Activated CD4-positive, CD25-positive, alpha-beta regulatory T cell treated with anti-CD3 and anti-CD28 coated beads, Interleukin-2, amount 50 U/mL, for 72 hours (primary cell): ENCODE data around the gene DMAP1.

ENCODE experiments used
- DNase-seq: peaks from one replicate; pipeline ENCODE4 v3.0.0; 2021

The DMAP1 gene

DNA sequence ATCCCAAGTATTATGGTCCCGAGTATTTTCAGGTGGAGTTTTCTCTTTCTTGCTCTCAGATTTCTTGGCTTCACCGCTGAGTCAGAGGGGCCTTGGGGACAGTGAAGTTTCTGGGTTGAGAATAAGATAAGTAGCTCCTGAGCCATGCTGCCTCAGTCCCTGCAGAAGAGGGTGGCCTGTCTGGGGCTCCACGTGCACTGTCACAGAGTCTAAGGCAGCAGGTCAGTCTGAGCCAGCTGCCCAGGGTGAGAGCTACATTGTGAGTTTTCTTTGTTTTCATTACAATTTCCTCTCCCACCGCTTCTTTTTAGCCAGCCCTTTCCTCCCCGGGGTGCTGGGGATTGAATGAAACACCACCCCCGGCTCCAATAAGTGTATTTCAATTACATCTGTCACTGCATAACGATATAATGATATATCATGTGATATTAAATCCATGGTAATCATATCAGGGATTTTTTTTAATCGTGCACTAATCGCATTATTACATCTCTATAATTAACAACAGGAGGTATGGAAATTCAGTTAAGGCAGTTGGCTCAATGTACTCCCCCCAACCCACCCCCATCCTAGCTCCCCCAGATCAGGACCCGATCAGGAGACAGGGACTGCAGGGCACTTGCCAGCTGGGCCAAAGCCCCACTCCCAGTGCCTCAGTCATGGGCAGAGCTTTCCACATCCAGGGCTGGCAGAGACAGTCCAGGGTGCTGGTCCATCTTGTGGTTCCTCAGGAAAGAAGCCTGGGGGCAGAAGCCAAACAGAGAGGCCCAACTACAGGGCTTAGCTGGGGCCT, 43.7 kb downstream of the DMAP1 start:
- DNase-seq = no peak

DNA sequence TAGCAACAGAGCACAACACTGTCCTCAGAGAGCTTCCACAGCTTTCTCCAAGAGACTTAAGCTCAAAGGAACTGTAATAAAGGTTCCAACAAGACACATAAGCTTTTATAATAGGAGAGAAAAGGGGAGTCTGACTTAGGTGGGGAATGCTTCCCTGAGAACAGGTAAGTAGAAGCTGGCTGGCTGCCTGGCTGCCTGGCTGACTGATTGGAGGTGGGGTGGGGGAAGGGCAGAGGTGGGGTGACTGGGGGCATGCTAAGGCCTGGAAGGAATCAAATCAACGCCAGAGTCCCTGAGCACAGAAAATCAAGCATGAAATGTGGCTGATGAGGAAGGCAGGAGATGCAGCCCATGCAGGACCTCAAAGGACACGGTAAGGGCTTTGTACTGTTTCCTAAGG, 45.8 kb downstream of the DMAP1 start:
- DNase-seq = no peak

DNA sequence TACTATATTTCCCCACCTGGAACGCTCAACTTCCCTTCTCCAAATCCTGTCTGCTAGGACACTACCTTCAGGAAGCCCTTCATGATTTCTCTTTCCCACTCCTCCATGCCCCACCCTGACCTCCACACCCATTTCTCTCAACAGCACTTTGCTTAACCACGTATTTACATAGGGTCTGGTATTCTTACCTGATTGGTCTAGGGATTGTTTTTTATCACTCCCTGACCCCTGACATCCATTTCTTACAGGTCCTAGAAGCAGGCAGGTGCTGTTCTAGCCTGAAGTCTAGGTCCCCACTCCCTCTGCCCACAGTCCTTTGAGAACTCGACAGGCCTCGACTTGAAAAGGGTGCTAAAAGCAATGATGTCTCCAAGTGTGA, 47.5 kb downstream of the DMAP1 start:
- DNase-seq = no peak

DNA sequence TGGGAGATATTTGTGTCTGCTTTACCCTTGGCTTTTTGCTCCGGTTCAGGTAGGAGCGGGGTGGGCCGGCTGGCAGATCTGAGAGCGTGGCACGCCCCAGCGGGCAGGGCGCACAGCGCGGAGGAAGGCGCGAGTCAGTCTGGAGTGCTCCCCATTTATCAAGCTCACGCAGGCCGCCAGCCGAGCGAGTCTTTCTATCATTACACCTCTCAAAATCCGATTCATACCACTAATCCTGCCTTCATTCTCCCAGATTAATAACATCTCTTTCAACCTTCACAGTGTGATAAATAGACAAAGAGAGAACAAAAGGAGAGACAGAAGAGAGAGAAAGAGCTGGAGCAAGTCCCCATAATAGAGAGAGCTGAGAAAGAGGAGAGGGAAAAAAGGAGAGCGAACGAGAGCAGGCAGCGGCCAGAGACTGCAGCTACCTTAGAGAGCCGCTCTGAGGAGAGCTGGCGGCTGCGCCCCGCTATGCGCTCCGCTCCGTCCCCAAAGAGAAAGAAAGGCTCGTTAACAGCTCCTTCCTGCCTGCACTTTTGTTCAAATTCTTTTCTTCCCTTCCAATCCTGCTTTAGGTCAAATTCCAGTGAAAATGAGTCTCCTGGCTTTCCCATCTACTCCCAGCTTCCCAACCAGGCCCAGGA, 48.0 kb downstream of the DMAP1 start:
- DNase-seq = no peak

DNA sequence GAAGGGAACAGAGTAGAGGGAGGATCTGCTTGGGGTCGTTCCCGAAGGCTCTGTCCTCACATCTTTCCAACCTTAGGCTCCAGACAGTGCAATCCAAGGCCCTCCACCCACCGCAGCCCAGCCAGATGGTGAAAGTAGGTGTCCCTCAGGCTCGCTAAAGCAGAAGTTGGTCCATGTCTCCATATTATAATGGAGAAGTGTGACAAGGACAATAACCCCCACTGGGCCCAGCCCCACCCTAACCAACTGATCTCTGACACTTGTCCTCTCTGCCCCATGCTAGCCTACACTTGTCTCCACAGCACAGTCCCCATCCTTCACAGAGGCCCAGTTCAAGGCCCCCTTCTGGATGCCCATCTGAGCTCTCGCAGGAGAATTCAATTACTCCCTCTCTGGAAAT, 48.7 kb downstream of the DMAP1 start:
- no peak for DNase-seq

DNA sequence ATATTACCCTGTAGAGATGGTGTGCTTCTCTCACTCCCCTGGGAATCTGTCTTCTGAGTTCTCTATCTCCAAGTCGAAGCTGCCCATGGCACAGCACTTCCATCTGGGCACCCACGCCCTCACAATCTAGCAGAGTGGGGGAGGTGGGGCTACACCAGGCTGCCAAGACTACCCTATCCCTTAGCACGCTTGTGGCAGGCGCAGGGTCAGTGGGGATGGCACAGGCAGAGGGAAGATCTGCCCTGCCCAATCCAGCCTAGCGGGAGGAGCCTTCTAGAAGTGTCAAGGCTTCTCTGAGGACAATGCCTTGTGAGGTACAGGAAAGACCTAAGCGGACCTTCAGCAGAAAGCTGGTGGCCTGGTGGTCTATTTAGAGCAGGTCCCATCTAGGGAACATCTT, 49.1 kb downstream of the DMAP1 start:
- no peak for DNase-seq

DNA sequence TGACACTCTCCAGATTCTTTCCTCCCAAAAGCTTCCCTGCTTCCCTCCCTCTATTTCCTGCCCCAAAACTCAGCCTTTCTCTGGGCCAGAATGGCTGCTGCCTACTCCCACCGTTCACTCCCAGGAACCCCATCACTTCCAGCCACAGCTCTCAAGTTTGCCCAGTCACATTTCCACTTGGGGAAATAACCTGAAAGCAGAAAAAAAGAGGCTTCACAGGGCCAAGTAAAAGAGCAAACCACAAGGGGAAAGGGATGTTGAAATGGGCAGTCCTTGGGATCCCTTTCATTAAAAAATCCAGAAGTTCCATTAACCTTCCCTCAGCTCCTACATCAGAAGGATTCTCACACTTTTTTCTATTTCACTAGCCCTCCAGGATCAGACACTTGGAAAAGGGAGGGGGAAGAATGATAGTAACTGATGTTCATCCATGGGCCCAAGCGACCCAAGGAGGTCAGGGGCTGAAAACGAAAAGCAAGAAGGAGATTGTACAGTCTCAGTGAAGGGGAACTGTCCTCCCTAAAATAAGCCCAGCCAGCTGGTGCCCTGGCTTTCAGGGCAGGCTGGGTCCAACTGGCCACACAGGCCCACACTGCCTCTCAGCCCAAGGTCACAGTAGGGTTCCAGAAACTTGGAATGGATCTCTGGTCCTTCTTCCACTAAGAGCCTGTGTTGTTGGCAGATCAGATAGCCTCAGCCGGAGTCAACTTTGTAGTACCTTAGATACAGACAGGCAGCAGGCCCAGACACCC, 49.7 kb downstream of the DMAP1 start:
- no peak for DNase-seq

DNA sequence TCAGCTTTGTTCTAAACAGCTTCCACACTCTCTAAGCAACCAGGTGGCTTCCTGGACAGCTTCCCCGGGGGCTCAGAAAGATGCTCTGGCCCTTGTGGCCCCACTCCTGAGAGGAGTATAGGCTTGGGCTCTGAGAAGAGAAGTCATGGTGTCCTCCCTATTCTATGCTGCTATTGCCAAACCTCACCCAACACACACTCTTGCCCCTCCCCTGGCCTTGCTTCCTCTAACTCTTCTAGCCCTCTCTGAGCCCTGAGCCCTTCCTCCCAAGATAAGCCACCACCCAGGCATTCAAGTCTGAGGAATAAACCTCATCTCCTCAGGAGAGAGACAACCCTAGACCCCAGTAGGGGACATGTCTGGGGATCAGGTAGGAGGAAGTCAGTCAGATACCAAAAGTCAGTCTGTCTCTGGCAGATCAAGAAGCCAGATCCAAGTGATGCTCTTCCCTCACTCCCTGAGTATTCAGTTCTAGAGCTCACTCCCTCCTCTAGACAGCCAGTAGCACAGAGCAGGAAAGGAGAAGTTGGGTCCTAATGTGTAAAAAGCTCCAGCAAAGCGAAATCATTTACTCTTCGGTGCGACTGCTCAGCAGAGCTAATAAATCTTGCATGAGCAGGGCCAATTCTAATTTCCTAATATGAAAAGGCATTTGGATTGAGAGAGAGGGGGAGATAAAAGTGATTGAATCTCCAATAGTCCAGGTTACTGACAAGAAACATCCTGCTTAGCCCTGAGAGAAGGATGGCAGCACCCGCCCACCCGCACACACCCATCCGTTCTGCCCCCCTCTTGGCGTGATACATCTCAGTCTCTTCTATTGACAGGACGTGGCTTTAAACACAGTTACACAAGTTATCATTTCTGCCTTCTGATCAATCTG, 50.5 kb downstream of the DMAP1 start:
- no peak for DNase-seq

DNA sequence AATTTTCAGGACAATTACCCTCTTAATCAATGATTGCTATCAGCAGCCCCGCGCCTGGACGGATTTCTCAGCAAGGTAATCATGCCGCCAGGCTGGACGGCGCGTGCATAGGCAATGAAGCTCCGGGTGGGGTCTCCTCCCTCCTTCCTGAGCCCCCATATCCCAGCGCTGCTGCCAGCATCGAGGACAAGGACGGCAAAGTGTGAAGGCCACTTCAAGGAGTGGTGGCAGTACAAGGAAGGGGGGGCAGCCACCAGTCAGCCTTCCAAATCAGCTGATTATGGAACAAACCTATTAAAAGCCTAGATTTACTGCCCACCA, 51.1 kb downstream of the DMAP1 start:
- no peak for DNase-seq

DNA sequence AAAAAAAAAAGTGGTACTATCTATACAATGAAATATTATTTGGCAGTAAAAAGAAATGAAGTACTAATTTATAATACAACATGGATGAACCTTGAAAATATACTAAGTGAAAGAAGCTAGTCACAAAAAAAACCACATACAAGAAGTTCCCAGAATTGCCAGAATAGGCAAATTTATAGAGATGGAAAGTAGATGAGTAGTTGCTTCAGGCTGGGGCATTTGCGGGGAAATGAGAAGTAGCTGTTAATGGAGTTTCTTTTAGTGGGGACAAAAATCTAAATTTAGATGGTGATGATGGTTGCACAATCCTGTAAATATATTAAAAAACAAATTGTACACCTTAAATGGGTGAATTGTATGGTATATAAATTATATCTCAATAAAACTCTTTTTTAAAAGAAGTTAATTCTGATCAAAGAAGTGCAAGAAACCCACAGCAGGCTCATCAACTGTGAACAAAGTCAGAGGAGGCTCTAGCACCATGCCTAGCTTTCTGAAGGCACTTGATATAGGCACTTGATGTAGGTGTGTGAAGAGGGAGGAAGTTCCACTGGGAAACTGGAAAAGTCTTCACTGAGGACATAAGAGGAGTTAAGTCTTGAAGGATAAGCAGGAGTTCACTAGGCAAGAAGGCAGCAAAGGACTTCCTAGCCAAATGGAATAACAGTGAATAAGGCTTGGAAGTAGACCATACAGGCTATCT, 52.5 kb downstream of the DMAP1 start:
- DNase-seq = no peak

DNA sequence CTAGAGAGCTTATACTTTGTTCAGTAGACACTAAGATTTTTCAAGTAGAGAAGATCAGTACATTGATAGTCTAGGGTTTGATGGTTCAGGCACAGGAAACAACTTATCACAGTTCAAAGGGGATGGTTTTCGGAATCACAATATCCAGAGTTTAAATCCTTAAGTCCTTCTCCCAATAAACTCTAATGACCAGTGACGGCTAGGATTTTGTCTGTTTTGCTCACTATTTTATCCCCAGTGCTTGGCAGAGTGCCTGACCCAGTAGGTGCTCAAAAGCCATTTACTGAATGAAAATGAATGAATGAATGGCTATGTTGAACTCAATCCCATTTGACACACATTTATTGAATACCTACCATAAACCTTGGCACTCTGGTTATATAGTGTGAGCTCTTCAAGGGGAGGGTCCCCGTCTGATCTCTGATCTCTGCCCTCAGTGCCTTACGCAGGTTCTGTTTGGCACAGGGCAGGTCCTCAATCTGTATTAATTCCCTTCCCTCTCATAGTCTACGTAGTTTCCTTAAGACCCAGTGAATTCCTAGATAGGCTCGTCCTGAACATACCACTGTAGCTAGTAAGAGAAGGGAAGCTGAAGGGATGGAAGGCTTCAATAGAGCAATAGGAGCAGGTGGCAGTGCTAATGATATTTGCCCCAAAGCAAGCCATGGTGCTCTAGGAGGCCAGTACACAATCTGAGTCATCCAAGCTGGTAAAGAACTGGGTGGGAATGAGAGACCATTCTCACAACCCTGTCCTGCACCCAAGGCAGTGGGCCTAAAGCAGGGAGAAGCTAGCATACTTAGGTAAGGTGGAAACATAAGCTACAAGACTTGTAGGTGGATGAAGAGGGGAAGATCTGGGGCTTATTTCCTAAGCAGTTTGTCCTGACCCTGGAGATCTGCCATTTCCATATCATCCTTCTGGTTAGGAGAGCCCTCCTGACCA, 53.4 kb downstream of the DMAP1 start:
- DNase-seq = no peak

DNA sequence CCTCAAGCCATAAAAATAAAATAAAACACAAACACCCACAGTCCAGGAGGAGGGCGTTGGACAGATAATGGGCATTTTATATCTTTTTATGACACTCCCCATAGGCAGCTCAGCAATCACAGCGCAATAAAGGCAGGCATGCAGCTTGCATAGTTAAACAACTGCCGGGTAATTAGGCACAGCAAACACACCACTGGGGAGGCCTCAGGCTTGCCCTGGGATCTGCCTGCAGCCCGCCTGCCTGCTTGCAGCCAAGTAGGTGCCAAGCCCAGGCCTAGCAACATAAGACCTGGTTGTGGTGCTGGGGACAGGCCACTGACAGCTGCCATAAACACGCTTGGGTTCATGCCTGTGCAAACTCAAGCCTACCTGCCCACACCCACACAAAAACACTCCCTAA, 54.2 kb downstream of the DMAP1 start:
- DNase-seq = no peak

DNA sequence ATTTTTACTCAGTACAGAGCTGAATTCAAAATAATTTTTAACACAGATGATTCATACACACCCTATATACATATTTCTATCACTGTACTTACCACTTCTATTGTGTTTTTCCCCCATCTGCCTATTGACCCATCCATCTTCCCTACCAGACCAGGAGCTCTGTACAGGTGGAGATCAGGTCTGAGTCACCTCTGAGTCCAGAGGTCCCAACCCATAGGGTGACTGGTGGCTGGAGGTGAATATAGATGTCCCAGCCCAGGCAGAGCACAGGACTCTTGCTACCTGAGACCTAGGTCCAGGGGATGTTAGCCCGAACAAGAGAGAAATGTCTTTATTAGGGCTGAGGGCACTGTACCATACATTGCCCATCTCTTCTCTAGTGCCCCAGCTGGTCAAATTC, 54.8 kb downstream of the DMAP1 start:
- DNase-seq = no peak
